Activated CD8-positive, alpha-beta T cell treated with anti-CD3 and anti-CD28 coated beads for 36 hours (primary cell): Measurements from ENCODE around the gene PLCE1. TPM values are rescaled to one million over a fixed set of nuclear protein-coding genes. Genes with fewer than 3 reads are reported as not detected.
"Not testable (repeated sequence)": the region's sequence is repeated elsewhere in the genome, so short reads cannot be mapped to it uniquely, and the experiment has no call there.

Experiments
- ATAC-seq: fragments of 200-7000 bp; cut with Tn5 transposase; one replicate; pipeline ENCODE4 v1.10.0; 2021; ENCODE audit warnings: mild to moderate bottlenecking, moderate library complexity
- CTCF ChIA-PET: fragments of 350-600 bp; sonication (Branson Sonifier 250); formaldehyde crosslinking; loops from one replicate; lab custom pipeline; 2021; ENCODE audit warnings: antibody characterized with exemption; lab: Charles Lee
- POLR2A ChIA-PET: fragments of 350-600 bp; sonication (Branson Sonifier 250); formaldehyde crosslinking; loops from one replicate; lab custom pipeline; 2021; ENCODE audit warnings: antibody characterized with exemption; lab: Charles Lee
- DNase-seq: peaks from one replicate; pipeline ENCODE4 v3.0.0-alpha.2; 2020
- H3K27ac Mint-ChIP-seq: one replicate; pipeline ENCODE4 v1.8.0; 2021; ENCODE audit warnings: mild to moderate bottlenecking, mixed read lengths
- H3K27me3 Mint-ChIP-seq: one replicate; pipeline ENCODE4 v1.8.0; 2021; ENCODE audit warnings: mixed read lengths
- H3K36me3 Mint-ChIP-seq: one replicate; pipeline ENCODE4 v1.8.0; 2021; ENCODE audit warnings: low read depth, mixed read lengths
- H3K4me1 Mint-ChIP-seq: one replicate; pipeline ENCODE4 v1.8.0; 2021; ENCODE audit warnings: low read depth, mixed read lengths
- H3K4me3 Mint-ChIP-seq: one replicate; pipeline ENCODE4 v1.8.0; 2021; ENCODE audit warnings: mild to moderate bottlenecking, moderate library complexity, mixed read lengths
- H3K9me3 Mint-ChIP-seq: one replicate; pipeline ENCODE4 v1.8.0; 2021; ENCODE audit warnings: mixed read lengths
- CTCF ChIP-seq: fragments of 200-600 bp; IDR thresholded peaks from one replicate; pipeline ENCODE4 v1.8.0; 2022; ENCODE audit warnings: antibody characterized with exemption, mild to moderate bottlenecking
- intact Hi-C: fragments of 100-400 bp; cut with micrococcal nuclease; formaldehyde crosslinking; loops from one replicate; pipeline ENCODE4 v1.10.0; 2022
- total RNA-seq, 2 experiments: library from RNA; stranded (reverse); gene quantifications; one replicate each; pipeline ENCODE4 v1.2.3, GENCODE V29; 2021

The PLCE1 gene
- total RNA-seq, 2 experiments from 2014 or later, result not detected

GRCh38 chr10:93963434-93963833 is 30.3 kb upstream of the PLCE1 start:
- ChIA-PET POLR2A (no interaction called here), CTCF (interaction anchor here (0.6 kb wide), 1 partner anchor 456 kb away, joined by 3 read pairs; no protein-coding TSS in a partner anchor)
- no peak for TF ChIP-seq CTCF
- Mint-ChIP-seq H3K27ac (no peak overlapping the region), H3K4me3 (no peak overlapping the region), H3K36me3 (no peaks in the 10 kb centered on the region), H3K9me3 (no peaks in the 10 kb centered on the region), H3K27me3 (no peaks in the 10 kb centered on the region), H3K4me1 (no peaks in the 10 kb centered on the region)
- DNase-seq (no peak), ATAC-seq (no peak)
- intact Hi-C loops, result no loop called here

- no peaks in the 10 kb centered on the region for H3K36me3 Mint-ChIP-seq
- H3K27ac Mint-ChIP-seq, result no peak overlapping the region
- TF ChIP-seq CTCF, result no peak
- ChIA-PET POLR2A (interaction anchor here (0.6 to 0.7 kb wide), 2 partner anchors 221 to 1551 kb away, joined by 3 read pairs; no protein-coding TSS in a partner anchor), CTCF (no interaction called here)
- DNase-seq (no peak), ATAC-seq (no peak)
- H3K9me3 Mint-ChIP-seq, result no peaks in the 10 kb centered on the region
- no peak overlapping the region for H3K4me3 Mint-ChIP-seq
- H3K27me3 Mint-ChIP-seq, result no peaks in the 10 kb centered on the region
- intact Hi-C loops, result no loop called here
- H3K4me1 Mint-ChIP-seq, result no peaks in the 10 kb centered on the region
Measured at GRCh38 chr10:93965911-93966310, 27.8 kb upstream of the PLCE1 start.

GRCh38 chr10:93967756-93968155 is 26.0 kb upstream of the PLCE1 start:
- POLR2A ChIA-PET, result no interaction called here
- CTCF ChIA-PET, result no interaction called here

GRCh38 chr10:93968540-93968945 is 25.2 kb upstream of the PLCE1 start:
- CTCF ChIA-PET, result no interaction called here
- no peak for TF ChIP-seq CTCF
- Mint-ChIP-seq H3K4me3 (no peak overlapping the region), H3K4me1 (no peaks in the 10 kb centered on the region), H3K9me3 (no peaks in the 10 kb centered on the region), H3K27me3 (no peaks in the 10 kb centered on the region), H3K36me3 (no peaks in the 10 kb centered on the region), H3K27ac (no peak overlapping the region)
- POLR2A ChIA-PET, result interaction anchor here (0.6 kb wide), 1 partner anchor 280 kb away, joined by 3 read pairs; no protein-coding TSS in a partner anchor
- intact Hi-C loops, result no loop called here
- ATAC-seq, result no peak
- no peak for DNase-seq

More at GRCh38 chr10:93967756-93968155, 26.0 kb upstream of the PLCE1 start:
- ATAC-seq (no peak), DNase-seq (no peak)
- TF ChIP-seq CTCF, result no peak
- Mint-ChIP-seq H3K9me3 (no peaks in the 10 kb centered on the region), H3K4me3 (no peak overlapping the region), H3K27ac (no peak overlapping the region), H3K4me1 (no peaks in the 10 kb centered on the region), H3K36me3 (no peaks in the 10 kb centered on the region), H3K27me3 (no peaks in the 10 kb centered on the region)
- intact Hi-C loops, result no loop called here

- H3K27ac Mint-ChIP-seq, intact Hi-C loops, CTCF ChIA-PET, H3K36me3 Mint-ChIP-seq, ATAC-seq, H3K27me3 Mint-ChIP-seq, POLR2A ChIA-PET, DNase-seq, H3K4me3 Mint-ChIP-seq, H3K9me3 Mint-ChIP-seq, H3K4me1 Mint-ChIP-seq: not testable (repeated sequence)
Measured at GRCh38 chr10:93970433-93971010, 23.2 kb upstream of the PLCE1 start.
